Astrocyte (in vitro differentiated cells and primary cell): Measurements from ENCODE around the gene PRPS1L1. TPM values are rescaled to one million over a fixed set of nuclear protein-coding genes. Genes with fewer than 3 reads are reported as not detected.

Source experiments
- DNase-seq: peaks from one replicate; pipeline ENCODE4 v3.0.0-alpha.2; 2010; ENCODE audit warnings: low read depth
- FAIRE-seq: peaks from 2 replicates; lab custom pipeline; 2011; peaks lifted over from hg19 to GRCh38; lab: Jason Lieb, UNC
- H2AFZ ChIP-seq: 2 replicates; pipeline ENCODE4 v1.6.0; 2012; ENCODE audit warnings: low read depth, low read length, inconsistent platforms
- H3K27ac ChIP-seq: 2 replicates; pipeline ENCODE4 v1.5.1; 2011; ENCODE audit warnings: low read depth, low read length, inconsistent platforms
- H3K27me3 ChIP-seq: 2 replicates; pipeline ENCODE4 v1.6.0; 2011; ENCODE audit warnings: low read length, inconsistent platforms; ENCODE audit not compliant: insufficient read depth
- H3K36me3 ChIP-seq: 2 replicates; pipeline ENCODE4 v1.5.1; 2011; ENCODE audit warnings: low read length, inconsistent platforms; ENCODE audit not compliant: insufficient read depth
- H3K4me1 ChIP-seq: 2 replicates; pipeline ENCODE4 v1.5.1; 2011; ENCODE audit warnings: low read length, inconsistent platforms; ENCODE audit not compliant: insufficient read depth
- H3K4me2 ChIP-seq: 2 replicates; pipeline ENCODE4 v1.6.0; 2012; ENCODE audit warnings: low read length, inconsistent platforms
- H3K4me3 ChIP-seq: 2 replicates; pipeline ENCODE4 v1.5.1; 2011; ENCODE audit warnings: low read depth, mild to moderate bottlenecking, low read length, inconsistent platforms; ENCODE audit not compliant: insufficient read depth
- H3K79me2 ChIP-seq: 2 replicates; pipeline ENCODE4 v1.6.0; 2012; ENCODE audit warnings: mild to moderate bottlenecking, low read length, inconsistent platforms; ENCODE audit not compliant: insufficient read depth
- H3K9ac ChIP-seq: 2 replicates; pipeline ENCODE4 v1.6.0; 2012; ENCODE audit warnings: mild to moderate bottlenecking, low read length, inconsistent platforms
- H3K9me3 ChIP-seq: 2 replicates; pipeline ENCODE4 v1.5.1; 2012; ENCODE audit warnings: low read depth, mild to moderate bottlenecking, low read length, inconsistent platforms; ENCODE audit not compliant: insufficient read depth
- H4K20me1 ChIP-seq: 2 replicates; pipeline ENCODE4 v1.6.0; 2012; ENCODE audit warnings: low read length, inconsistent platforms; ENCODE audit not compliant: insufficient read depth
- H3K27ac Mint-ChIP-seq: one replicate; pipeline ENCODE4 v1.8.0; 2021; ENCODE audit warnings: mild to moderate bottlenecking, mixed read lengths; ENCODE audit not compliant: unreplicated experiment
- H3K27me3 Mint-ChIP-seq: one replicate; pipeline ENCODE4 v1.8.0; 2021; ENCODE audit warnings: low read depth, mixed read lengths; ENCODE audit not compliant: unreplicated experiment
- H3K36me3 Mint-ChIP-seq: one replicate; pipeline ENCODE4 v1.8.0; 2021; ENCODE audit warnings: low read depth, mixed read lengths; ENCODE audit not compliant: unreplicated experiment
- H3K4me1 Mint-ChIP-seq: one replicate; pipeline ENCODE4 v1.8.0; 2021; ENCODE audit warnings: low read depth, mixed read lengths; ENCODE audit not compliant: unreplicated experiment
- H3K4me3 Mint-ChIP-seq: one replicate; pipeline ENCODE4 v1.8.0; 2021; ENCODE audit warnings: mild to moderate bottlenecking, moderate library complexity, mixed read lengths; ENCODE audit not compliant: unreplicated experiment
- H3K9me3 Mint-ChIP-seq: one replicate; pipeline ENCODE4 v1.8.0; 2021; ENCODE audit warnings: mild to moderate bottlenecking, mixed read lengths; ENCODE audit not compliant: unreplicated experiment
- CTCF ChIP-seq: IDR thresholded peaks from 2 replicates; pipeline ENCODE4 v1.5.1; 2011; ENCODE audit warnings: low read depth, mild to moderate bottlenecking, inconsistent platforms, low read length, moderate library complexity; ENCODE audit not compliant: insufficient read depth
- EZH2 ChIP-seq: IDR thresholded peaks from 2 replicates; pipeline ENCODE4 v1.6.1; 2012; ENCODE audit warnings: mild to moderate bottlenecking, low read length, inconsistent platforms; ENCODE audit not compliant: insufficient read depth
- total RNA-seq: library from RNA; stranded (reverse); gene quantifications from 2 replicates; pipeline ENCODE4 v1.2.1, GENCODE V29; 2021

Gene PRPS1L1
- total RNA-seq, 1 donor from 2014 or later: not detected

- H3K27ac Mint-ChIP-seq: peak overlapping the region; percentile 7
- DNase-seq (peak; percentile 55), FAIRE-seq (peak; percentile 34)
- H3K27me3 ChIP-seq: no peaks in the 10 kb centered on the region
- peaks cover 24% of the 10 kb centered on the region for H3K4me1 Mint-ChIP-seq
- H2AFZ ChIP-seq: no peak overlapping the region
- no peaks in the 10 kb centered on the region for H3K36me3 ChIP-seq
- H3K4me3 Mint-ChIP-seq: no peak overlapping the region
- no peaks in the 10 kb centered on the region for H3K79me2 ChIP-seq
- no peak for TF ChIP-seq EZH2
- TF ChIP-seq CTCF: no peak
- H4K20me1 ChIP-seq: no peaks in the 10 kb centered on the region
- no peak overlapping the region for H3K4me3 ChIP-seq
- peaks cover 29% of the 10 kb centered on the region for H3K4me1 ChIP-seq
- no peaks in the 10 kb centered on the region for H3K9me3 ChIP-seq
- H3K4me2 ChIP-seq: no peak overlapping the region
- H3K9ac ChIP-seq: no peak overlapping the region
- H3K27me3 Mint-ChIP-seq: no peaks in the 10 kb centered on the region
- peaks cover 3% of the 10 kb centered on the region for H3K9me3 Mint-ChIP-seq
- H3K36me3 Mint-ChIP-seq: no peaks in the 10 kb centered on the region
- H3K27ac ChIP-seq: no peak overlapping the region
These were observed 10.8 kb downstream of the PRPS1L1 start for GRCh38 chr7:18016547-18017444.

- no peak overlapping the region for H3K4me3 Mint-ChIP-seq
- H3K36me3 ChIP-seq: no peaks in the 10 kb centered on the region
- no peaks in the 10 kb centered on the region for H3K27me3 ChIP-seq
- peak; percentile 68 for DNase-seq
- H3K9me3 Mint-ChIP-seq: no peaks in the 10 kb centered on the region
- H3K36me3 Mint-ChIP-seq: no peaks in the 10 kb centered on the region
- H3K27me3 Mint-ChIP-seq: no peaks in the 10 kb centered on the region
- H3K4me3 ChIP-seq: no peak overlapping the region
- H3K4me1 Mint-ChIP-seq: peaks cover 15% of the 10 kb centered on the region
- peak; percentile 43 for FAIRE-seq
- H3K79me2 ChIP-seq: no peaks in the 10 kb centered on the region
- peak overlapping the region; percentile 82 for H3K27ac Mint-ChIP-seq
- H4K20me1 ChIP-seq: no peaks in the 10 kb centered on the region
- peak overlapping the region; percentile 58 for H3K27ac ChIP-seq
- H3K9ac ChIP-seq: no peak overlapping the region
- H2AFZ ChIP-seq: no peak overlapping the region
- H3K9me3 ChIP-seq: no peaks in the 10 kb centered on the region
- peak overlapping the region; percentile 43 for H3K4me2 ChIP-seq
- TF ChIP-seq EZH2: no peak
- no peak for TF ChIP-seq CTCF
- H3K4me1 ChIP-seq: peaks cover 16% of the 10 kb centered on the region
These were observed 13.7 kb downstream of the PRPS1L1 start for GRCh38 chr7:18013936-18014335.

GRCh38 chr7:18004372-18004771 is 23.3 kb downstream of the PRPS1L1 start:
- Histone ChIP-seq H3K4me3 (no peak overlapping the region), H3K36me3 (no peaks in the 10 kb centered on the region), H3K27me3 (no peaks in the 10 kb centered on the region), H2AFZ (no peak overlapping the region), H3K4me2 (no peak overlapping the region), H3K4me1 (no peaks in the 10 kb centered on the region), H4K20me1 (no peaks in the 10 kb centered on the region), H3K9ac (no peak overlapping the region), H3K27ac (no peak overlapping the region), H3K9me3 (no peaks in the 10 kb centered on the region), H3K79me2 (no peaks in the 10 kb centered on the region)
- peak overlapping the region; percentile 98 for H3K27ac Mint-ChIP-seq
- no peaks in the 10 kb centered on the region for H3K27me3 Mint-ChIP-seq
- TF ChIP-seq EZH2: no peak
- H3K36me3 Mint-ChIP-seq: no peaks in the 10 kb centered on the region
- FAIRE-seq: no peak
- H3K9me3 Mint-ChIP-seq: peaks cover 4% of the 10 kb centered on the region
- DNase-seq: no peak
- H3K4me1 Mint-ChIP-seq: peaks cover 11% of the 10 kb centered on the region
- H3K4me3 Mint-ChIP-seq: no peak overlapping the region
